ENCODE data around the gene RAB20.
"Not testable (repeated sequence)": the region's sequence is repeated elsewhere in the genome, so short reads cannot be mapped to it uniquely, and the experiment has no call there.

The RAB20 gene

GRCh38 chr13:110501188-110501587 is 60.3 kb downstream of the RAB20 start:
- no peak for TF ChIP-seq CTCF (IDR thresholded peaks at IDR 0.05; ENCODE audit: low read depth, low read length)

DNA sequence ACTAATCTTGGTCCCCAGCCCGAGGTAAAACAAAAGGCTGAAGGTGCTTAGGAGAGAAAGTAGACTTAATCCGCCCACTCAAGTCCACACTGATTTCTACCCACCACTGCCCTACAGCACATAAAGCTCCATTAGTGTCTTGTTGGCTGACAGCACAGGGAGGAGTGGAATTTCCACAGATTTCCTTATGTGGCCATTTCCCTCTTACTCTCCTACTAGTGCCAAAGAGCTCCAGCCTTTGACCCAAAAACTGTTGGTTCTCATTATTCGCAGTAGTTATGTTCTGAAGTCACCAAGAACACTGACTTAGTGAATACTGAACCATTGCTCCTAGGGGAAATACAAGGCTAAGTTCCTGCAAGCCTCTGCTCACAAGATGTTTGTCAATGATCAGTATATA is 61.2 kb downstream of the RAB20 start:
- no peak for DNase-seq (ENCODE audit: extremely low read depth, low read depth)
- TF ChIP-seq CTCF (IDR thresholded peaks at IDR 0.05; ENCODE audit: low read depth, low read length) = no peak

More at GRCh38 chr13:110501188-110501587, 60.3 kb downstream of the RAB20 start:
- no peak for DNase-seq (ENCODE audit: extremely low read depth, low read depth)

DNA sequence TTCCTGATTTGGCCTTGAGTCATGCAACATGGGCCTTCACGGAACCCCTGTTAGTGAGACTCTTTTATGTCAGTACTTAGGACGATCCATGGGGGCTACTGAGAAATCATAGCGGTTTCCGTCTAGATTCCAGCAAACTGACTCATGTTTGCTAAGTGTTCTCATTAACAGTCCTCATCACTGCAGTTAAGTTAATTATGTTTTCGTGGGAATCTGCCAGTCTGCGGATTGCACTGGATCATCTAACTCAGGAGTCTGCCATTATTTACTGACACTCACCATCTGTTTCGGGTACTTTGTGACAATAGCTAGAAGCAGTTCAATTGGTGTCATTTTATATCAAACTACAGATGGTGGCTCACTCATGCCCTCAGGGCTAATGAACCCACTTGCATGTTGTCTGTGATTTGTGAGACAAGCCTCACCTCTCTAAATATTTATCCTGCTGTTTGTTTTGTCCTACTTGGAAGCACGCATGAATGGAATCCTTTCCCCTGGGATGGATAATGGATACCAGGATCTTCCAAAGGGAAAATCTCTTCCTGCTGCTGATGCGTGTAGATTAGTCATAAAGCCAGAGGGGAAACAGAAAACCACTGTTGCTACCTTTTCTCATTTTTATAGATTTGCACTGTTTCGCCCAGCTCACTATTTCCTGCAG is 61.8 kb downstream of the RAB20 start:
- peak; percentile 65 for DNase-seq (ENCODE audit: extremely low read depth, low read depth)

GRCh38 chr13:110498765-110499164 is 62.8 kb downstream of the RAB20 start:
- DNase-seq (ENCODE audit: extremely low read depth, low read depth) = no peak
- no peak for TF ChIP-seq CTCF (IDR thresholded peaks at IDR 0.05; ENCODE audit: low read depth, low read length)

More for the DNA sequence above, 61.8 kb downstream of the RAB20 start:
- no peak for TF ChIP-seq CTCF (IDR thresholded peaks at IDR 0.05; ENCODE audit: low read depth, low read length)

GRCh38 chr13:110498327-110498726 is 63.2 kb downstream of the RAB20 start:
- DNase-seq (ENCODE audit: extremely low read depth, low read depth) = no peak
- no peak for TF ChIP-seq CTCF (IDR thresholded peaks at IDR 0.05; ENCODE audit: low read depth, low read length)

- DNase-seq (ENCODE audit: extremely low read depth, low read depth) = not testable (repeated sequence)
Measured at GRCh38 chr13:110497896-110498295, 63.6 kb downstream of the RAB20 start.

DNA sequence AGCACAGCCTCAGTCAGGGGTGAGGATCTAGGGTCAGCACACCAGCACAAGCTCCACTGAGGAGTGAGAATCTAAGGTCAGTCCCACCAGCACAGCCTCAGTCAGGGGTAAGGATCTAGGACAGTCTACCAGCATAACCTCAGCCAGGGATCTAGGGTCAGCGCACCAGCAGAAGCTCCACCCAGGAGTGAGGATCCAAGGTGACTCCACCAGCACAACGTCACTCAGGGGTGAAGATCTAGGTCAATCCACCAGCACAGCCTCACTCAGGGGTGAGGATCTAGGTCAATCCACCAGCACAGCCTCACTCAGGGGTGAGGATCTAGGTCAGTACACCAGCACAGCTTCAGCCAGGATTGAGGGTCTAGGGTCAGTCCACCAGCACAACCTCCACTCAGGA is 64.5 kb downstream of the RAB20 start:
- TF ChIP-seq CTCF (IDR thresholded peaks at IDR 0.05; ENCODE audit: low read depth, low read length) = no peak
- DNase-seq (ENCODE audit: extremely low read depth, low read depth) = no peak

DNA sequence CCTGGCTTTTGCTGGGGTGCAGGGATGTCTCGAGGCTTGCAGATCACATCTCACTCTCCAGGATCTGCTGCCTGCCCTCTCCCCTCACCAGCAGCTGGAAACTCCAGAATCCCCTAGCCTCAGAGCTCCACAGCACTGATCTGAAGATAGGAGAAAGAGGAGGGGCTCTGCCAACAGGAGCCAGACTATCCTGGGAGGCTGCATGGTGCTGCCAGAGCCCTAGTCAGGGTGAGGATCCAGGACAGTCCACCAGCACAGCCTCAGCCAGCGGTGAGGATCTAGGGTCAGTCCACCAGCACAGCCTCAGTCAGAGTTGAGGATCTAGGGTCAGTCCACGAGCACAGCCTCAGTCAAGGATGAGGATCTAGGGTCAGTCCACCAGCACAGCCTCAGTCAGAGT is 65.2 kb downstream of the RAB20 start:
- no peak for TF ChIP-seq CTCF (IDR thresholded peaks at IDR 0.05; ENCODE audit: low read depth, low read length)
- DNase-seq (ENCODE audit: extremely low read depth, low read depth) = no peak

Measured in AG09319 (cell line).